ENCODE results near the gene POLR1A.

The POLR1A gene

GRCh38 chr2:86097114-86097896, 8.4 kb downstream of the POLR1A start:
- no peak for DNase-seq (ENCODE audit: low spot score)

- no peak for DNase-seq (ENCODE audit: low spot score)
These were observed 11.5 kb downstream of the POLR1A start for GRCh38 chr2:86094229-86094628.

GRCh38 chr2:86087936-86088850, 17.5 kb downstream of the POLR1A start:
- DNase-seq (ENCODE audit: low spot score) = no peak

DNA sequence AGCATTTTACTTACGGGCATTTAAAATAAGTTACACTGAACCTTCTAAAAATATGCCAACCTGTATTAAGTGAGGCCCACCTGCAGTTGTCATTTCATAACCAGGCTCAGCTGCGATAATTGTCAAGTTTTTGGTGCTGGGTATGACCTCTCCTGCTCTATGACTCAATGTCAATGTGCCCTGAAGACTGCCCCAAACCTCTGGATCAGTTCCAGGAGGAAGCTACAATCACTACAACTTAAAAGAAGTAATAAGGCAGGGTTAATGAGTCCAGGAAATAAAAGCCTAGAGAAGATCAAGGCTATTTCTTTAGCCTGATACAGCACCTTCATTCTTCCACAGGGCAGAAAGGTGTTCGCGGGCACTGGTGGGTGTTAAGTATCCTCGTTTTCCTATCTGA, 22.9 kb downstream of the POLR1A start:
- DNase-seq (ENCODE audit: low spot score) = no peak

DNA sequence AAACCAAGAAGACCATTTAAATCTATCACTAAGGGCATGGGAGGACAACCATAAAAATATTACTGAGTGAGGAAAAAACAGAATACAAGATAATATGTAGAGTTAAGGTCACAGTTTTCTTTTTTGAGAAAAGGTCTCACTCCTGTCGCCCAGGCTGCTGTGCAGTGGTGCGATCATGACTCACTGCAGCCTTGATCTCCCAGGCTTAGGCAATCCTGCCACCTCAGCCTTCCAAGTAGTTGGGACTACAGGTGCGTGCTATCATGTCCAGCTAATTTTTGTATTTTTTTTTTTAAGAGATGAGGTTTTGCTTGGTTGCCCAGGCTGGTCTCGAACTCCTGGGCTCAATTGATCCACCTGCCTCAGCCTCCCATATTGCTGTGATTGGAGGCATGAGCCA, 24.0 kb downstream of the POLR1A start:
- no peak for DNase-seq (ENCODE audit: low spot score)

DNA sequence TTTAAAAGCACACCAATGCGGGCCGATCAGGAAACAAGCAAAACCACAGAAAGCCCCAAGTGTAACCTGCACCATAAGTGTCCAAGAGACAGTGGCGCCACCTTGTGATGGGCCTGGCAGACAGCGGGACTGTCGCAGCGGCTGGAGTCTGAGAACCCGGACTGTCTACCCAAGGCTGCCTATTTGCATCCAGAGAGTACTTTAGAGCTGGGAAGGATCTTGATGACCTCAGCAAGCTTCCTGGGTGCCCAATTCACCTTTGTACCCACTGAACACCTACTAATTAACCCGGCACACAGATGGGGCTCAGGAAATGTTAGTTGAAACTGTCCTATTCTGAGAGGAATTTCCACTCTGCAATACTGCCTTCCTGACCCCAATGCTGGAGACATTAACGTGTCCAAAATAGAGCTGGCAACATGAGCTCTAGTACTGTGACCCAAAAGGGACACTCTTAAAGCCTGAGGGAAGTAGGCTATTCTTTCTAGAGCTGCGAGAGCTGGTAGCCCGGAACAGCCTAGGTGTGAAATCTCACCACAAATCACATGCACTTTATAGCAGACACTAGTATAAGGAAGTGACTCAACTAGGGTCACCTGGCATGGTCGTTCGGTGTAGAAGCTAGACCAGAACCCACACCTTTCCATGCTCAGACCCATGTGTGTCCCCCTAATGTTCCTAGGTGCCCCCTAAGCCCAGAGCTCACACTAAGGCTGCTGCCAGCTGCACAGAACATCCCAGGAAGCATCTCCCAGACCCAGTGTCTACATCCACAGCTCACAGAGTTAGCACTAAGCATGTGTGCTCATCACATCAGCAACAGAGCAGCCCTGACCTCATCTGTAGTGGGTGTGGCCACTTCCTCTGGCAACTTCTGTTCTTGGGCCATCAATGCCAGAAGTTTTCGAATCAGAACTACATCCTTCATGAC, 25.4 kb downstream of the POLR1A start:
- DNase-seq (ENCODE audit: low spot score) = peak; percentile 79

- DNase-seq (ENCODE audit: low spot score) = no peak
These were observed 26.7 kb downstream of the POLR1A start for GRCh38 chr2:86078774-86079545.

- DNase-seq (ENCODE audit: low spot score) = no peak
These were observed 29.8 kb downstream of the POLR1A start for GRCh38 chr2:86075886-86076285.

- no peak for DNase-seq (ENCODE audit: low spot score)
These were observed 30.9 kb downstream of the POLR1A start for GRCh38 chr2:86074811-86075210.

DNA sequence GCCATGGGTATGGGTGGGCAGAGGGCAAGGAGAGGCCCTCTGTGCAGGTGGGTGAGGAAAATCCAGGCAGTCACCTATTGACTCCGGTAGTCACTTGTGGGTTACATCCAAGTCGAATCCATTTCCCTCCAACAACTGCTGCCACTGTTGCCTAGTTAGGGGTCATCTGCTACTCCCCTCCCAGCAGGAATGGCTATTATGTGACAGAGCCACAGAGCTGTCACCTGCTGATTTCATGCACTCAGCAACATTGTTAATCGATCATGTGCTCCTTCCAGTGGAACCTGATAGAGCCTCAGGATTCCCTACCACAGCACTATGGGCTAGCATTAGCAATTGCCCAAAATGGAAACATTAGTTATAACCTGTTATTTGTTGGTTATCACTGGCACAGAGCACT, 31.4 kb downstream of the POLR1A start:
- DNase-seq (ENCODE audit: low spot score) = no peak

DNA sequence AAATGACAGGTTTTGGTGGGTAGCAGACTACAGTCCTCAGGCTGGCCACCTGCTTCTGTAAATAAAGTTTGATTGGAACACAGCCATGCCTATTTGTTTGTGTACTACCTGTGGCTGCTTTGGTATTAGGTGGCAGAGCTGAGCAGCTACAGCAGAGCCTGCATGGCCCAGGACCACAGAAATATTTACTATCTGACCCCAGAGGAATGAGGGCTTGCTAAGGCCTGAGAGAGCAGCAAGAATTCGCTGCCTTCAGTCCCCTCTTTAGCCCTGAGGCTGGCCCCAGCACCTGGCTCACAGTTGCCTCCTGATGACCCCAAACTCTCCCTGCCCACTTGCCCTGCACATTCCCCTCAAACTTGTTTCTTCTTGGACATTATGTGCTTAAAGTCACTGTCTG, 32.5 kb downstream of the POLR1A start:
- DNase-seq (ENCODE audit: low spot score) = no peak

- no peak for DNase-seq (ENCODE audit: low spot score)
These were observed 33.3 kb downstream of the POLR1A start for GRCh38 chr2:86072271-86072858.

DNA sequence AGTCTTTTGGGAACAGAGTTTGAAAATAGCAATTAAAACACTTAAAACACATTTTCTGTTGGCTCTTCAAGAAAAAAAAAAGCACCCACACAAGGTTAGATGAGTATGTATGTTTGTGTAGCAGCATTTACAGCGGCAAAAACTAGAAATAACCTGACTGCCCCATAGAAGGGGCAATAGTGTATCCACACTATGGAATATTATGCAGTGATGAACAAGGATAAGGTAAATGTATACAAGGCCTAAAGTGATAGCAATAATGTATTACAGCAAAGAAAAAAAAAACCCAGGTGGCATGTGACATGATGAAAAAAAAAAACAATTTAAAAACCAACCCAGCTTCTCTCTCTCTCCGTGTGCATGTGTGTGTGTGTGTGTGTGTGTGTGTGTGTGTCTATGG, 34.8 kb downstream of the POLR1A start:
- DNase-seq (ENCODE audit: low spot score) = no peak

GRCh38 chr2:86069783-86070339, 35.8 kb downstream of the POLR1A start:
- no peak for DNase-seq (ENCODE audit: low spot score)

DNA sequence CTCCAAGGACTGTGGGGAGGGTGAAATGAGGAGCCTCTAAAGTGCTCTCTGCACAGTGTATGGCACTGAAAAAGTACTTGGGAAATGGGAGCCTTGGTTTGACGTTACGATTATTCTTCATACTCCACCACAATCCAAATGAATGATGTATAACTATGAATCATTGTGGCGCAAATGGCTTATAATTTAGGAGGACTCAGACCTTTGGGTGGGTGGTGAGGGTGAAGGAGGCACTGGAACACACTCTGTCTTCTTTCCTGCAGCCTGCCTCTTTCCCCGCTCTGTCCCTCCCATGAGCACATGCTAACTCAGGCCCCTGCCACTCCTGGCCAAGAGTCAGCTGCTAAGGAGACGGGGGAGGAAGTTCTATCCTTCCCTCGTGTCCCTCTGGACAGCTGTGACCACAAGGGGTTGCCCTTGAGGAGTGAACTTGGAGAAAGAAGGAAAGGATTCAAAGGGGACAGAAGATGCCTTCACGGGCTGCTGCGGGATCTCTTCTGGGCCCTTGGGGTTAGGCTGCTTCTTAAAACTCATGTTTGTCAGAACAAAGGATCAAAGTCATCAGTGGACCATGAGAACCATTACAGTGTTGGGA, 36.5 kb downstream of the POLR1A start:
- no peak for DNase-seq (ENCODE audit: low spot score)

DNA sequence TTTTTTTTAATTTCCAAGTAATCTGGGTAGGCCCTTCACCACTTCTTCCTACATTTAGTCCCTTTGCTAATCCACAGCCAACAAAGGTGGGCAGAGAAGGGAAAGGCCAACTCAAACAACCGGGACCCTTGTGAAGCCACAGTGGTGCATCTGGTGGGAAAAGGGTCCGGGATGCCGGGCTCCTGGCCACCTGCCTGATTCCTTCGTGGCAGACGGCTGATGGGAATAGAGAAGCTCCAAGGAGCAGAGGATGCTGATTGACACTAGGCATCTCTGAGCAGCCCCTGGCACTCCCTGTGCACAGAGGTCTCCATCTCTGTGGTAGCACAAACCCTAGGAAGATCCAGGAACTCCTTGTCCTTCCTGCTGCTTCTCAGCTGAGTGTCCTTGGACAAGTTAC, 37.0 kb downstream of the POLR1A start:
- DNase-seq (ENCODE audit: low spot score) = no peak

GRCh38 chr2:86068136-86068588, 37.5 kb downstream of the POLR1A start:
- DNase-seq (ENCODE audit: low spot score) = no peak

DNA sequence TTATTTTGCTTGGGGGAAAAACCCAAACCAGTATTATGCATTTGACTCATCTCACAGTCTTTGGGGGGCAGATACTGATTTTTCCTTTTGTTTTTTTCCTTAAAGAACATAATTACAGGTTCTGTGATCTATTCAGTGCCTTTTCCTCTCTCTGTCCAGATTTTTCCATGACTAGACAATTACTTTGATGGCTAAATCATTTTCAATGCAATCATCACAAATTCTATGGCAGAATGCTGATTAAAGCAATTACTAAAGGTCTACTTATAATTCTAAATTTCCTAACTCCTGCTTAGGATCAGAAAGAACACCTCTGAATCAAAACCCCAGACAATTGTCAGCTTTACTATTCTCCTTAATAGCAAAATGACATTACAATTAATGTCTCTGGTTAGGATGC, 38.8 kb downstream of the POLR1A start:
- DNase-seq (ENCODE audit: low spot score) = no peak

DNA sequence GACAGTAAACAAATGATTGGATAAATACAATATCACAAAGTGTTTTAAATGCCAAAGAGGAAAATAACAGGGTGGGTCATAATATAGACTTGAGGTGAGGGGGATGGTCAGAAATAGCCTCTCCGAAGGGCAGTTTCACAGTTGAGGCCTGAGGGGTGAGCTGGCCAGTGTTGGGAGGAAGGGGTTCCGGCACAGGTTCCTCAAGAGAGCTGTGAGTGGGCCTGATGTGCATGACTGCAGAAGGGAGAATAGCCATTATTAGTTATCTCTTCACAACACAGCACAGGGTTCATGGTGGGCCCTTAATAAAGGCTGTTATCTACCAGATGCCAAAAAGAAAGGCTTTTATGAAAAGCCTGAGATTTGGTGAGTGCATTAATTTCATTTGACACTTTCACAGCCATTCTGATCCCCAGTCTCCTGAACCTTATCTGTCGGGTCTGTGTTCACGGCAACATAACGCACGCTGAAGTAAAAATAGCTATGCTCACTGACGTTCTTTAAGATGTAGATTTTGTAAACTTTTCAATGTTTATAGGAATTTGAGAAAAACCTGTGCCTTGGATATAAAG, 39.6 kb downstream of the POLR1A start:
- DNase-seq (ENCODE audit: low spot score) = no peak

GRCh38 chr2:86065512-86065911, 40.2 kb downstream of the POLR1A start:
- no peak for DNase-seq (ENCODE audit: low spot score)

All from left forelimb (tissue), 1 donor.